SU-DHL-6 (cell line): ENCODE measurements around the gene POMT2.

Experiments
- H2AFZ ChIP-seq: fragments of 200-600 bp; sonication (generic); 2 replicates; pipeline ENCODE4 v1.6.1; 2014; ENCODE audit warnings: low read depth, mild to moderate bottlenecking, moderate library complexity, mixed read lengths, antibody characterized with exemption, low read length; ENCODE audit not compliant: severe bottlenecking
- H3F3A ChIP-seq: fragments of 200-600 bp; shearing (Covaris generic); 2 replicates; pipeline ENCODE4 v1.6.0; 2016; ENCODE audit warnings: antibody characterized with exemption, mild to moderate bottlenecking; ENCODE audit not compliant: insufficient read depth
- H3K27ac ChIP-seq: fragments of 200-600 bp; sonication (generic); 2 replicates; pipeline ENCODE4 v1.5.1; 2016; ENCODE audit warnings: low read depth, mild to moderate bottlenecking, low read length, moderate library complexity, mixed read lengths
- H3K27me3 ChIP-seq: fragments of 200-600 bp; sonication (generic), shearing (Covaris generic); 2 replicates; pipeline ENCODE4 v1.6.0; 2014; ENCODE audit warnings: mild to moderate bottlenecking, low read length
- H3K36me3 ChIP-seq: fragments of 200-600 bp; sonication (generic); 2 replicates; pipeline ENCODE4 v1.6.1; 2014; ENCODE audit warnings: mild to moderate bottlenecking, low read length, mixed read lengths
- H3K4me2 ChIP-seq: fragments of 300-600, 200-600 bp; shearing (Covaris generic), sonication (generic); 2 replicates; pipeline ENCODE4 v1.6.0; 2014; ENCODE audit warnings: low read length, low read depth, mild to moderate bottlenecking; ENCODE audit not compliant: poor library complexity, severe bottlenecking
- H3K4me3 ChIP-seq: fragments of 200-600 bp; sonication (generic); 2 replicates; pipeline ENCODE4 v1.5.1; 2014; ENCODE audit warnings: antibody characterized with exemption, low read length, mild to moderate bottlenecking, mixed read lengths; ENCODE audit not compliant: insufficient read depth, poor library complexity, severe bottlenecking
- H3K79me2 ChIP-seq: fragments of 200-600 bp; sonication (generic); 2 replicates; pipeline ENCODE4 v1.6.1; 2014; ENCODE audit warnings: mild to moderate bottlenecking, low read length, moderate library complexity; ENCODE audit not compliant: insufficient read depth
- H3K9ac ChIP-seq: fragments of 200-600 bp; sonication (generic); 2 replicates; pipeline ENCODE4 v1.7.0; 2014; ENCODE audit warnings: mild to moderate bottlenecking, low read length
- H3K9me2 ChIP-seq: fragments of 200-600 bp; sonication (generic); replicated peaks from 2 replicates; pipeline ENCODE4 v1.6.1; 2014; ENCODE audit warnings: low read length; ENCODE audit not compliant: insufficient read depth
- H3K9me3 ChIP-seq: fragments of 200-600 bp; sonication (generic); 2 replicates; pipeline ENCODE4 v1.6.1; 2014; ENCODE audit warnings: low read length, mixed read lengths; ENCODE audit not compliant: insufficient read depth
- H4K20me1 ChIP-seq: fragments of 200-600 bp; sonication (generic); 2 replicates; pipeline ENCODE4 v1.6.1; 2014; ENCODE audit warnings: low read depth, mild to moderate bottlenecking, antibody characterized with exemption, low read length, moderate library complexity, mixed read lengths
- CTCF ChIP-seq: fragments of 200-600 bp; sonication (generic); IDR thresholded peaks from one replicate; pipeline ENCODE4 v1.5.1; 2017; ENCODE audit warnings: antibody characterized with exemption, mild to moderate bottlenecking, low read length, moderate library complexity; ENCODE audit not compliant: insufficient read depth, poor library complexity, severe bottlenecking
- EZH2phosphoT487 ChIP-seq: fragments of 200-600 bp; sonication (generic), shearing (Covaris generic); conservative IDR thresholded peaks from 2 replicates; pipeline ENCODE4 v1.6.1; 2018; ENCODE audit warnings: mild to moderate bottlenecking, antibody characterized with exemption, low read length, moderate library complexity, mixed read lengths

The POMT2 gene

DNA sequence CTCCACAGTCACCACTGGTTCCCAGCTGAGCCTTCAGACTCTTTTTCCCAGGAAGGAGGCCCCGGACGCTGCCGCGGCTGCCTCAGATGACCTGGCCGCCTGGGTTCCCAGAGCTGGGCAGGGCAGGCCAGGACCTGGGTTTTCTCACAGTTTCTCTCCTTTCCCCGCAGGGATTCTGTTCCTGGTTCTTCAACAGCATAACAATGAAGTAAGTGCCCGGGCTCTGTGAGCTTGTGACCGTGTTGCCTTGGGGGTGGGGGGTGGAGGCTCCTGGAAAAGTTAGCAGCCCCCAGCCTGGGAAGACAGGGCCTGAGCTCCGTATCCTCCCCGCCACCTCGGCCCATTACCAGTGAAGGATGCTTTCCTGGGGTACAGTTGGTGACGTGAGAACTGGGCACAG, 95.4 kb downstream of the POMT2 start:
- Histone ChIP-seq H3K4me2 (no peak overlapping the region), H2AFZ (no peak overlapping the region), H3K9me3 (no peaks in the 10 kb centered on the region), H3K79me2 (no peaks in the 10 kb centered on the region), H3K27me3 (no peaks in the 10 kb centered on the region), H3K27ac (no peak overlapping the region), H3F3A (no peaks in the 10 kb centered on the region), H3K9me2 (no peaks in the 10 kb centered on the region), H3K9ac (no peak overlapping the region), H3K4me3 (no peak overlapping the region), H4K20me1 (no peaks in the 10 kb centered on the region), H3K36me3 (no peaks in the 10 kb centered on the region)
- TF ChIP-seq CTCF (no peak), EZH2phosphoT487 (no peak)
